ENCODE measurements around the gene CRYBB2. TPM values are rescaled to one million over a fixed set of nuclear protein-coding genes. Genes with fewer than 3 reads are reported as not detected.
"Not testable (repeated sequence)": the region's sequence is repeated elsewhere in the genome, so short reads cannot be mapped to it uniquely, and the experiment has no call there.

CRYBB2 gene, protein sequence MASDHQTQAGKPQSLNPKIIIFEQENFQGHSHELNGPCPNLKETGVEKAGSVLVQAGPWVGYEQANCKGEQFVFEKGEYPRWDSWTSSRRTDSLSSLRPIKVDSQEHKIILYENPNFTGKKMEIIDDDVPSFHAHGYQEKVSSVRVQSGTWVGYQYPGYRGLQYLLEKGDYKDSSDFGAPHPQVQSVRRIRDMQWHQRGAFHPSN
- not detected for total RNA-seq

GRCh38 chr22:25219211-25219689 lies at the start of gene CRYBB2:
TSS of gene CRYBB2 (plus strand) at chr22:25219639. CDS start at chr22:25221430, 1,791 bp downstream.
- Mint-ChIP-seq H3K36me3 (no peaks in the 10 kb centered on the region), H3K9me3 (no peaks in the 10 kb centered on the region), H3K27ac (peak within 1 kb of the TSS in 1 of 2 donors; percentile 36)
- DNase-seq (ENCODE audit: low spot score in 2 of 2) (no peak), ATAC-seq (no peak)

DNA sequence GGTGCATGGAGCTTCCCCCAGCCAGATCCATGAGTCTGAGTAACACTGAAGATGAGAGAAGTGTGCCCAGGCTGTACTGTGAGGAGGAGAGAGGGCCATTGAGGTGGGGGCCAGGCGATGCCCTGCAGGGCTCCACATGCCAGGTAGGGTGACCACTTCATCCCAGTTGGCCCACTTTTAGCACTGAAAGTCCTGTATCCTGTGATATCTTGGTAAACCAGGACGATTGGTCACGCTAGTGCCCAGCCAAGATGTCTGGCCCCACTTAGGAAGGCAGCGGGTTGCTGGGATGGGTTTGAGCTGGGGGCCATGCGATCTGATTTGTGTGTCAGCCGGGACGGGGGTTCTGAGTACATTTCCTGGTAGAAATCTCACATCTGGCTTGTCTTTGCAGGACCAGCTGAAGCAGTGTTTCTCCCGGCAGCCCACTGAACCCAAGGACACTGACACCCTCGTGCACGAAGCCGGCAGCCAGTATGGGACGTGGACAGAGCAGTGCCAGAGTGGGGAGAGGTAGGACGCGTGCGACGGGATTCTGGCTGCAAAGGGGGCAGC lies 48.9 kb upstream of the CRYBB2 start:
- Mint-ChIP-seq H3K27ac (peak overlapping the region; percentile 17 to 76), H3K36me3 (no peaks in the 10 kb centered on the region)
- no peak for DNase-seq (ENCODE audit: low spot score in 2 of 2)

DNA sequence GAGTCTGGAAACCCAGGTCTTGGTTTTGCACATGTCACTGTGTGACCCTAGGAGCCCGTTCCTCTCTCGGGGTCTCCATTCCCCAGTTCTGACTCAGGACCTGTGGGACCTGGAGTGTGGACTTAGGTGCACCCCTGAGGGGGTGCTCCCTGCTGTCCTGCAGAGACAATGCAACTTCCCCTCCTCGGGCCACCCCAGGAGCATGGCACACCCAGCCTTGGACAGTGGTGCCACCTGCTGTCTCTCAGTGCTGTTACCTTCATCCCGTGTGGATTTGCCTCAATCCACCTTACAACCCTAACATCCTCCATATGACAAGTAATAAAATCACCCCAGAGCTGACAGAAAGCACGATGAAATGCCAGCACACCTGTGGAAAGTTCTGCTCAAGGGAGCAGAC lies 47.3 kb upstream of the CRYBB2 start:
- H3K9me3 Mint-ChIP-seq: no peaks in the 10 kb centered on the region
- peaks cover 0 to under 1% of the 10 kb centered on the region in 2 donors for H3K36me3 Mint-ChIP-seq
- ATAC-seq (peak; percentile 58 to 84), DNase-seq (ENCODE audit: low spot score in 2 of 2) (peak in 1 of 2 donors; percentile 13)
- no peak overlapping the region for H3K27ac Mint-ChIP-seq

More for the DNA sequence above, 48.9 kb upstream of the CRYBB2 start:
- H3K9me3 Mint-ChIP-seq: no peaks in the 10 kb centered on the region
- ATAC-seq: no peak

- ATAC-seq (no peak), DNase-seq (ENCODE audit: low spot score in 2 of 2) (no peak)
- Mint-ChIP-seq H3K9me3 (peaks cover 0 to 2% of the 10 kb centered on the region in 2 donors), H3K36me3 (peaks cover 2 to 14% of the 10 kb centered on the region in 2 donors), H3K27ac (no peak overlapping the region)
Measured at GRCh38 chr22:25174156-25174887, 45.1 kb upstream of the CRYBB2 start.

- Mint-ChIP-seq H3K36me3 (peaks cover 8 to 21% of the 10 kb centered on the region in 2 donors), H3K9me3 (peaks cover 0 to 8% of the 10 kb centered on the region in 2 donors), H3K27ac (peak overlapping the region in 1 of 2 donors; percentile 65)
- DNase-seq (ENCODE audit: low spot score in 2 of 2) (no peak), ATAC-seq (no peak)
Measured at GRCh38 chr22:25174888-25175411, 44.5 kb upstream of the CRYBB2 start.

- Mint-ChIP-seq H3K27ac (no peak overlapping the region), H3K36me3 (peaks cover 9 to 22% of the 10 kb centered on the region in 2 donors), H3K9me3 (peaks cover 0 to 9% of the 10 kb centered on the region in 2 donors)
- no peak for ATAC-seq
- DNase-seq (ENCODE audit: low spot score in 2 of 2): no peak
Measured at GRCh38 chr22:25176175-25176574, 43.3 kb upstream of the CRYBB2 start.

DNA sequence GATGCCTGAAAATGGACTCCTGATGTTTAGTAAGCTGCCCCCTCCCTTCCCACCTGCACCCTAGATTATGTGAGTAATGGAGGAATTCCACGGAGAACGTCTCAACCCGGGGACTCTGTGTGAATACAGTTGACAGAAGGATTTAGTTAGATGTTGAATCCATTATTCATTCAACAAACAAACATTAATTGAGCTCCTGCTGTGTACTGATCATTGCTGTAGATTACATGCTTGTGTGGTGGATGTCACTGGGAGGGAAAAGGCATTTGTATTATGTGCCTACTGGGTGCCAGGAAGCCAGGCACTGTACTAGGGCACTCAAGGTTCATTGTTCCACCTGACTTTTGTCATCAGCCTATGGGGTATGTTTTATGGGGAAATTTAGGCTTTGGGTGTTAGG lies 42.6 kb upstream of the CRYBB2 start:
- H3K36me3 Mint-ChIP-seq: peaks cover 9 to 22% of the 10 kb centered on the region in 2 donors
- no peak for ATAC-seq

GRCh38 chr22:25177226-25177625 lies 42.2 kb upstream of the CRYBB2 start:
- ATAC-seq (no peak), DNase-seq (ENCODE audit: low spot score in 2 of 2) (no peak)
- peaks cover 0 to 9% of the 10 kb centered on the region in 2 donors for H3K9me3 Mint-ChIP-seq
- H3K36me3 Mint-ChIP-seq: peaks cover 9 to 22% of the 10 kb centered on the region in 2 donors
- no peak overlapping the region for H3K27ac Mint-ChIP-seq

More for the DNA sequence above, 42.6 kb upstream of the CRYBB2 start:
- Mint-ChIP-seq H3K9me3 (peaks cover 0 to 9% of the 10 kb centered on the region in 2 donors), H3K27ac (no peak overlapping the region)
- no peak for DNase-seq (ENCODE audit: low spot score in 2 of 2)

DNA sequence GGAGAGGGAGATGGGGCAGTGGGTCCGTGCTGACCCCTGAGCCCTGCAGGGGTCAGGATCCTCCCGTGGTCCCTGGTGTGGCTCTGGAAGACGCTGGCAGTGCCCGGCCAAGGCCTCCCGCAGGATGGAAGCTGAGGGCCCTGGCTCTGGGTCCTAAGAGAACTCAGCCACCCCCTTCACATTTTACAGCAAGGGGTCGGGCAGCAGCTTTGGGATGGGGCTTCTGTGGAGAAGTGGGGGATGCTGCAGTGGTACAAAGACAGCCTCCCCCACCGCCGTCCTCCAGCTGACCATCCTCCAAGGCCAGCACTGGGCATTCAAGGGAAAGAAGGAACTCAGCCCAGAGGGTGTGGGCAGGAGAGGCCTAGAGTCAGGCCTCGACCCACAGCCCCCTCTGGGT lies 41.5 kb upstream of the CRYBB2 start:
- Mint-ChIP-seq H3K27ac (no peak overlapping the region), H3K9me3 (peaks cover 0 to 9% of the 10 kb centered on the region in 2 donors), H3K36me3 (peaks cover 9 to 22% of the 10 kb centered on the region in 2 donors)
- ATAC-seq: no peak
- DNase-seq (ENCODE audit: low spot score in 2 of 2): no peak

DNA sequence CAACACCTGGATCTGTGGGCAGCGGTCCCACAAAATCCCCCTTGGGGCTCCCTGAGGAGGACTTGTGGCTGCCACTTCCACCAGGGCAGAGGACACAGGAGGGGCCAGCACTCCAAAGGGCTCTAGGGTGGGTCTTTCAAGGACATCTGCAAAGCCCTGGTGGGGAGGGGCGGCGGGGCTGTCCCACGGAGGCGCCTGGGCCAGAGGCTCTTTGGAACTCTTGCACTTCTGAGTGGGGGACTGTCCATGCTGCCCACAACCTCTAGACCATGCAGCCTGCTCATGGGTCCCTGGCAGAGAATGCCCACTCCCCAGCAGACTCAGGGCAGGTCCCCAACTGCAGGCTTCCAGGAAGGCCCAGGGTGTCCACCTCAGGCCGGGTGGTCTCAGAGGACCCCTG lies 41.1 kb upstream of the CRYBB2 start:
- H3K36me3 Mint-ChIP-seq: peaks cover 9 to 22% of the 10 kb centered on the region in 2 donors
- ATAC-seq: peak in 1 of 2 donors; percentile 46
- DNase-seq (ENCODE audit: low spot score in 2 of 2); H3K9me3 Mint-ChIP-seq; H3K27ac Mint-ChIP-seq: not testable (repeated sequence)

DNA sequence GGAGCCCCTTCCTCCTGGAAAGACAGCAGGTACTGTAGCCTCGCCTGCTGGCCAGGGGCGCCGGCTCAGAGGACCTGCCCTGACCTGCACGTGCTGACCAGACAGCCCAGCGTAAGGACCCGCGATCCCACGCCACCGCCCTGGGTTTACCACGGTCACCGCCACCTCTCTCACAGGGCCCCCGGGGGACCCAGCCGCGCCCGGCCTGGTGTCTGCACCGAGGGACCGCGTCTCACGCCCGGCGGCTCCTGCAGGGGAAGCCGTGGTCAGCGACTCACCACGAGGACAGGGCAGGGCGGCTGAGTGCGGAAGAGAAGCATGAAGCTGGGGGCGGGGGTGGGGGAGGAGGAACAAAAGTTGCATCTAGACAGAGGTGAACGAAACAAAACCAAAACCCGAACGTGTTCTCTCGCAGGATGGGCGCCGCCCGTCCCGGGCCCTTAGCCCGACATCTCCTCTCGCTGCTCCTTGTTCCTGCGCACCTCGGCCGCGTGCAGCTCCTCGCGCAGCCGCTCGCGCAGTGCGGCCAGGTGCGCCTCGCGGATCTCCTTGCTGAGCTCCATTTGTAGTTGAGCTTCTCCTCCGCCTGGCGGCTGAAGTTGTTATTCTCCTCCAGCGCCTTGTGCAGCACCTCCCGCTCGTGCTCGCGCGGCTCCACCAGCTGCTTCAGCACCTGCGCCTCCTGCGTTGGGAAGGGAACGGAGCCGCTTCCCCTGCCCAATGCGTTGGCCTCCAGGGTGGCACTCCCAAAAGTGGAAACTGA lies 40.4 kb upstream of the CRYBB2 start:
- not testable (repeated sequence) for H3K9me3 Mint-ChIP-seq; H3K27ac Mint-ChIP-seq; DNase-seq (ENCODE audit: low spot score in 2 of 2)
- peak; percentile 53 to 92 for ATAC-seq
- peaks cover 9 to 22% of the 10 kb centered on the region in 2 donors for H3K36me3 Mint-ChIP-seq

DNA sequence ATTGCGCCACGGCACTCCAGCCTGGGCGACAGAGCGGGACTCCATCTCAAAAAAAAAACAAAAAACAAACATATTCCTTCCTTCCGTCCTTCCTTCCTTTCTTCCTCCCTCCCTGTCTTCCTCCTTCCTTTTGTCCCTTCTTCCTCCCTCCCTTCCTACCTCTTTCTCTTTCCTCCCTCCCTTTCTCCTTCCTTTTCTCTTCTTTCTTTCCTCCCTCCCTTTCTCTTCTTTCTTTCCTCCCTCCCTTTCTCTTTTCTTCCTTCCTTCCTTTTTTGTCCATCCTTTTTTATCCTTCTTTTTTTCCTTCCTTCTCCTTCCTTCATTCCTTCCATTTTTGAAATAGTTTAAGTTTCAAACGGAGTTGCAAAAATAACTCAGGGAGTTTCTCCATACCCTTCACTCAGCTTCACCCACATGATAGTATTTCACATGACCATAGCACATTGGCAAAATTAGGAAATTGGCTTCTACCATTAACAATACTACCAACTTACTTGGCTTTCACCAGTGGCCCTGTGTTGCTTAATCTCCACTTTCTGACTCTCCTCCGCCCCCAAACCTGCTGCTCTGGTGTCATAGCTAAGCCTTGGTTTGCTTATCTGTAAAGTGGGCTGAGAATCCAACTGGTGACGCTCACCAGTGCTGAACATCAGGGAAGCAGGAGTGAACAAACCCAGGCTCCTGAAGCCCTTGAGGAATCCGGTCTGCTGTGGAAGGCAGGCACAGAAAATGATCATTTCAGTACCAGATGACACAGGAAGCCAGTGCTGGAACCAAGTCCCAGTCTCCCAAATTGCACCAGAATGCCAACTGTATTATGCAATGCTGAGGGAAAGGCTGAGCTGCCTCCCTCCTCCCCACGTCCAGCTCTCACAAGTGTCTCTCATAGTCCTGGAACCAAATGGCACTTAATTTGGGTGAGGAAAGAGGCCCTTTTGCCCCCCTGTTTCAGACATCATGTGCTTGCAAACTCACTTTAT lies 37.0 kb upstream of the CRYBB2 start:
- Mint-ChIP-seq H3K36me3 (peaks cover 9 to 18% of the 10 kb centered on the region in 2 donors), H3K9me3 (peaks cover 0 to 9% of the 10 kb centered on the region in 2 donors), H3K27ac (peak overlapping the region in 1 of 2 donors; percentile 34)
- DNase-seq (ENCODE audit: low spot score in 2 of 2) (no peak), ATAC-seq (no peak)

GRCh38 chr22:25183949-25184619 lies 35.4 kb upstream of the CRYBB2 start:
- DNase-seq (ENCODE audit: low spot score in 2 of 2) (no peak), ATAC-seq (no peak)
- no peak overlapping the region for H3K27ac Mint-ChIP-seq
- peaks cover 9 to 10% of the 10 kb centered on the region in 2 donors for H3K36me3 Mint-ChIP-seq
- H3K9me3 Mint-ChIP-seq: peaks cover 0 to 9% of the 10 kb centered on the region in 2 donors

DNA sequence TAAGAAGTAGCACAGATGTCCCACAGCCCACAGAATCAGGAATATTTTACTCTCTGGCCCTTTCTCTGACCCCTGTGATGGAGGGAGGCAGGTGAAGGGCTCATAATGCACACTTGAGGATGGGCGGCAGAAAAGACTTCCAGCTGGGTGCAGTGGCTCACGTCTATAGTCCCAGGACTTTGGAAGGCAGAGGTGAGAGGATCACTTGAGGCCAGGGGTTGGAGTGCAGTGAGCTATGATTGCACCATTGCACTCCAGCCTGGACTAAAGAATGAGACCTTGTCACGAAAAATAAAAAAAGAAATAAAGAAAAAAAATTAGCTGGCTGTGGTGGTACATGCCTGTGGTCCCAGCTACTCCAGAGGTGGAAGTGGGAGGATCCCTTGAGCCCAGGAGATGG lies 33.3 kb upstream of the CRYBB2 start:
- DNase-seq (ENCODE audit: low spot score in 2 of 2) (no peak), ATAC-seq (no peak)
- Mint-ChIP-seq H3K9me3 (no peaks in the 10 kb centered on the region), H3K27ac (peak overlapping the region in 1 of 2 donors; percentile 44), H3K36me3 (no peaks in the 10 kb centered on the region)

GRCh38 chr22:25187469-25187868 lies 32.0 kb upstream of the CRYBB2 start:
- ATAC-seq (no peak), DNase-seq (ENCODE audit: low spot score in 2 of 2) (no peak)
- Mint-ChIP-seq H3K36me3 (no peaks in the 10 kb centered on the region), H3K27ac (no peak overlapping the region), H3K9me3 (no peaks in the 10 kb centered on the region)

All from activated naive CD4-positive, alpha-beta T cell treated with anti-CD3 and anti-CD28 coated beads, Interleukin-2, amount 50 U/mL, for 72 hours (primary cell).